HG03571 (cell line): ENCODE measurements around the gene PLXNA4.

Experiments used
- ATAC-seq: cut with Tn5 transposase; IDR thresholded peaks from one replicate; pipeline ENCODE4 v1.9.1; 2021; ENCODE audit not compliant: unreplicated experiment

Gene PLXNA4

DNA sequence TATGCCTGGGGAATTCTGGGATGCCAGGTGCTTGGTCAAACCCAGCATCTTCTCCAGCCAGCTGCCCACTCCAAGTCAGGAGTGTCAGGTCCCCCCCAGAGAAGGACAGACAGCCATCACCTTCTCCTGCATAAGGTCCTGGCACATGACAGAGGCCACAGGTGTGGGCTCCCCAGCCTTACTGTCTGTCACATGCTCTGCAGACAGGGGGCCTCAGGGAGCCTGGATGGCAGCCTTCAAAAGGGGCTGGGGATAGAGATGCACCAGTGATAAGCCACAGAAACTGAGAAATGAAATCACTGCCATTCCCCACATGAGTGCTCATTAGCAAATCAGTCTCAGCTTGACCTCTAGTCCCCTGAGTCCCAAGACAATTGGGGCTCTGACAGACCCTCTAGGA lies 72.9 kb downstream of the PLXNA4 start:
- ATAC-seq = no peak

DNA sequence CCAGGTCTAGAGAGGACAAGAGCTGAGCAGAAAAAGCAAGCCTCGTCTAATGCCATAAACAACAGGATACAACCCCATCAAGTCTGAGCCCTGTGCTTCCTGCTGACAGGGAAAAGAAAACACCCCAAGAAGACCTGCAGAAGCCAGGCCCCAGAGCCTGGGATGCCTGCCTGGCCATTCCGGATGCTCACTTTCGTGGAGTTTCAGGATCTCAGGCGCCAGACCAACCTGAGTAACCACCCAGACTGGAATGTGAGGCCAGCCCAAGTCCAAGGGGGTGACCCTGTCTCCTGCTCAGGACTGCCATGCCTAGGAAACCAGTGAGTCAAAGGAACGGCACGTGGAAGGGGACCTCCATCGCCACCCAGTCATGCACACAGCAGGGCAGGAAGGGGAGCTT lies 74.3 kb downstream of the PLXNA4 start:
- no peak for ATAC-seq

DNA sequence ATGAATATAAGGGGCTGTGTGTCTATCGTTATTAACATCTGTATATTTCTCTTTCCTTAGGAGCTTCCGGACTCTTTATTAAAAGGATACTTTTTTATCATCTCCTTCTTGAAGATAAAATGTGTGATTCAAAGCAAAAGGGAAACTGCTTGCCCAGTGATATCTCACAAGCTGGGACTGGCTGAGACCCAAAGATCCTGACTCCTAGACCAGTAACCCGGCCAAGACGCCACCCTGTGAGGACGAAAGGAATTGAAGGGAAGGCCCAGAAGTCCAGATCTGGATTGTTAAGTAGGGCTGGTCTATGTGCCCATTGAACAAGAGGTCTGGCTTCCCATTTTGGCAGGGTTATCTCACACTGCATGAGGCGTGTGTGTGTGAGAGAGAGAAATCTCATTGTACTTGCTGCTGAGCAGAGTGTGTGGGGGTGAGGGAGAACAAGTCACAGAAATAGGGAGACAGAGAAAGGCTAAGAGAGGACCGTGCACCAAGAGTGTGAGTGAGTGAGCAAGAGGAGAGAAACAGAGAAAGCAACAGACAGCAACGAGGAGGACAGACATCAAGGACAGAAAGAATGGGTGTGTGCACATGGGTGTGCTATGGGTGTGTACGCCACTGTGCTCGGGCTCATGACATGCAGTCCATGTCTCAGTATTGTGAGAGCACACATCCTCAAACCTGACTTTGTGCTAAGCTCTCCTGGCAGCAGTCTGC lies 75.4 kb downstream of the PLXNA4 start:
- no peak for ATAC-seq

DNA sequence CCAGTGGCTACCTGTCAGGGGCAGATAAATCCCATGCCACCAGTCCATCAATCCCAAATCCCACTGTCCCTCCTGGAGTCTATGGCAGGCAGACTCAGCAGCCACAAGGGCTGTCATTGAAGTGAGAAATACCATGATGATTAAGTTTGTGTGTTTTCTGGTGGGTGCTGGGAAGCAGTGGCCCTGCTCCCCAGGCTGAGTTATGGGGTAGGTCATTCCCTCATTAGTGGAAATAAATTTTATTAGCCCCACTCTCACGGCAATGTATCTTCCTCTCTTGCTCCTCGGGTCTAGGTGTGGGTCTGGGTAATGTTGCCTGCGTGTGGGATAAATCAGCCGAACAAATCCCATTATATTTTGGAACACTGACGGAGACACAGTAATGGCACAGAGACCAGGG lies 76.8 kb downstream of the PLXNA4 start:
- ATAC-seq = no peak

DNA sequence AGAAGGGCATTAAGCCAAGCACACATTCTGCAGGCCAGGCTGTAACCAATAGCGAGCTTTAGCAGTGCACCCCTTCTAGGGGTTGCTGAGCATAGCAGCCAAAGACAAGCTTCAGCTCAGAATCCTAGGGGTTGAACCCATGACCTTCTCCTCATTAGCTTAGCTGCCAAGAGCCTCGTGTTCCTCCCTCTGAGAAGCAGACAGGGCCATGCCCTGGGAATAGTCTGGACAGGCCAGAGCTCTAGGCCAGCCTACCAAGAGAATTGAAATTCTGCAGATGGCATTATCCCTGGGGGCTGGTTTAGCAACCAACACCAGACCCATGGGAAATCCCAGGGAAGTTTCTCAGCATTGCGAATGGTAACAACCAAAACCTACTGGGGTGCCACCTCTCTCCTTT lies 77.2 kb downstream of the PLXNA4 start:
- ATAC-seq = no peak

DNA sequence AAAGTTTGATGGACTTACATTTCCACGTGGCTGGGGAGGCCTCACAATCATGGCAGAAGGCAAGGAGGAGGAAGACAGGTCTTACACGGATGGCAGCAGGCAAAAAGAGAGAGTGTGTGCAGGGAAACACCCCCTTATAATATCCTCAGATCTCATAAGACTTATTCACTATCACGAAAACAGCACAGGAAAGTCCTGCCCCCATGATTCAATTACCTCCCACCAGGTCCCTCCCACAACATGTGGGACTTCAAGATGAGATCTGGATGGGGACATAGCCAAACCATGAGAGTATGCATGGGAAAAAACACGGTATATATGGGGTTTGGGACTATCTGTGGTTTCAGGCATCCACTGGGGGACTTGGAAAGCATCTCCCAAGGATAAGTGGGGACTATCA lies 78.0 kb downstream of the PLXNA4 start:
- ATAC-seq = no peak

DNA sequence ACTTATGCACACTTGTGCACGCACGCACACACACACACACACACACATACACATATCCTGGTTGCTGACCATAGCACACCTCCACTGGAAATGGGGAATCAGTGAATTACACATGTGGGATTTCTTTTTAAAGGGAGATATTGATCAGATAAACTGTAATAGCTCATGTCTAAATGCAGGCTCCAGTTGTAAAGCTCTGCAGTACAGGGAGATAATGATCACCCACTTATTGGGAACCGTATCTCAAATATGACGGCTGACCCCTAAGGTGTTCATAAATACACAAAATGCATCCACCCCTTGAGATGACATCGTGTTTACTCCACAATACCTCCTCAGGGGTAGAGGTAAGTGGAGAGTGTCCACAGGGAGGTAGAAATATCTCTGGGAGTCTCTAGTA lies 79.2 kb downstream of the PLXNA4 start:
- ATAC-seq = no peak

DNA sequence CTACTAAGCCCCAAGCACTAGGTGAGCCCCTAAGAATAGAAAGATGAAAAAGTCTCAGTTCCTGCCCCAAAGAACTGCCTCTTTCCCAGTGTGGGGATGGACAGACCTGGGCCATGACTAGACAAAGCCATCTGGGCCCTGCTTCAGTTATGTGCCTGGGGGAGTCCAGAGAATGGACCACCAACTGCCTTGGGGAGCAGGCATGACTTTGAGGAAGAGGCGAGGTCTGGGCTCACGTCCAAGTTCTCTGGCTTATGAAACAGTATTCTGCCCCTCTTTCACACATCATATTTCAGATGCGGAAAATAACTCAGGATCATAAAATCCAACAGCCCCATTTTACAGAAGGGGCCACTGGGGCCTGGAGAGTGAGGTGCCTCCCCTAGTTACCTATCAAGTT lies 80.3 kb downstream of the PLXNA4 start:
- no peak for ATAC-seq

DNA sequence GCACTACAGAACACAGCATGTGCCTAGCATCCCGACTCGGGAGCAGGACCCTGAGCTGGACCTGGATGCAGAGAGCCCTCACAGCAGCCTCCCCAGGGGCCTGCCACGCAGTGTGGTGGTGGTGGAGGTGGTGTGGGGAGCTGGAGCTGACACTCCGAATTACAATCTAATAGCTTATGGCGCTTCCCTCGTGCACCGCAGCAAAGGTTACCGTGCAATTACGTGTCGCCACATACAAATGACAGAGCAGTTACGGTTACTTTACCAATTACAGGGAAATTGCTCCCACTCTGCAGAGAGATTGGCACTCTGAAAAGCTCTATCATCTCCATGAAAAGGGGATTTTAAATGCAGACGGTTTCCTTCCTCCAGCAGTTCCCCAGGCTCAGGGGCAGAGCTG lies 81.8 kb downstream of the PLXNA4 start:
- ATAC-seq = no peak

DNA sequence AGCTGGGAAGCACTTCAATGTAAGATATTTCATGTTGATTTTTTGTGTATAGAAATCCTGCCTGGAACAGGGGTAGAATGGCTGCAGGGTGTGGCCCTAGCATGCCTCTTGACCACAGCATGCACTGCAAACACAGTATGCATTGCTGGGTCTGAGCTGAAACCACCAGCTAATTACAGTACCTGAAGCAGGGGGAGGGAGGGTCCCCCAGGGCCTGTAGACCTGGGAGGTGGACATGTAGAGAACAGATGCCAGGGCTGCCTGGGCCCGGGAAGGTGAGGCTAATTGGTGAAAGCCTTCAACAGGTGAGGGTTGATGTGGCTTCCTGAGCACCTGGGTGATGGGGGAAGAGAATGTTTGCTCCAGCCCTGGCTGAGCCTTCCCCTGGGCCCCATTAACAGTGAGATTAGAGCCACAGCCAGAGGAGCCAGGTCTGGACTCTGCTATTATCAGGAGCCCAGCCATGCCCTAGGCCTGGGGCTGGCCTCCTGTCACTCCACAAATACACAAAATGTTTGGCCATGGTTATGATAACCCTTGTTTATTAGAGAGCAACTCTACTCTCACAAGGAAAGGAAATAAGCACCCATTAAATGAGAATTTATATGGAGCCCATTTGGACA lies 83.3 kb downstream of the PLXNA4 start:
- ATAC-seq = no peak

DNA sequence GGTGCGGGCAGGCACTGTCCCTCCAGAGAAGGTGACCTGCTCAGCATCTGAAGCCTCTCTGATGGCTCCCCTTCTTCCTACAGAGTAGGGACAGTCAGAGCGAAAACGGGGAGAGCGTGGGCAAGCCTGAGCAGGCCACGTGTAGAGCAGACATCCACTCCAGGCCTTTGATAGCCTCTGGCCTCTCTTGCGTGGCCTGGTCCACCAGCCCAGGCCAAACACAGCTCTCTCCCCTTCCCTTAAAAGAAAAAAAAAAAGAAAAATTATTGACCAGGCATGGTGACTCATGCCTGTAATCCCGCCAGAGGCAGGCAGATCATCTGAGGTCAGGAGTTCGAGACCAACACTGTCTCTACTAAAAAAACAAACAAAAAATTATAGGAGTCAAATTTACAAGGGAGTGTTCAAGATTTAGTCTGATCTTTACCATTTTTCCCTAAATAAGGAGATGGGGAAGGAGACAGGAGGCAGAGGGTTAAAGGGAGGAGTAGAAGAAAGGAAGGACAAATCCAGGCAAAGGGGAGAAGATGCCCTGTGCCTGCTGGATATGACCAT lies 84.8 kb downstream of the PLXNA4 start:
- no peak for ATAC-seq

DNA sequence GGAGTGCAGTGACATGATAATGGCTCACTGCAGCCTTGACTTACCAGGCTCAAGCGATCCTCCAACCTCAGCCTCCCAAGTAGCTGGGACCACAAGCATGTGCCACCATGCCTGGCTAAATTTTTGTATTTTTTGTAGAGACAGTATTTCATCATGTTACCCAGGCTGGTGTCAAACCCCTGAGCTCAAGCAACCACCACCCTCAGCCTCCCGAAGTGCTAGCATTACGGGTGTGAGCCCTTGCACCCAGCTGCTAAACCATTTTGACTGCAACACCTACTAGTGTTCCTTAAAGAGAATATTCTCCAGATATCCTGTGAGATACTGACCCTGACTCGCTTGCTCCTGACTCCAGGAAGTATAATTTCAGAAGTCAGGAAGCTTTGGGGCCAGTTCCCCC lies 85.8 kb downstream of the PLXNA4 start:
- no peak for ATAC-seq

DNA sequence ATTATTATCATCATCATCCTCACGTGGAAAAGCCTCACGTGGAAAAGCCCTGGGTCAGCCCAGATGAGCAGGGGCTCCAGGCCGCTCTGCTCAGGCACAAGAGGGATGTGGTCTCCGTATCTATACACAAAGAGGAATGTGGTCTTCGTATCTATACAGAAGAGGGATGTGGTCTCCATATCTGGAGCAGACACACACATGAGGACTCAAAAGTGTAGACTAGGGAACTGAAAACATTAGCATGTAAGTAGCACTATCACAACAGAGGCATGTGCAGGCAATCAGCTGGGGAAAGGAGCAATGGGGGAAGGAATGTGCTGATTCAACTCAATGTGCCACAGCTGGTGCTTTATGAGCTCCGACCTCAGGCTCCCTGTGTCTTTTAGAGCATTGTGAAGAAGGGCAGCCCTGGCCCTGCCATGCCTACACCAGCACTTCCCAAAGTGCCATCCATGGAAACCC lies 86.5 kb downstream of the PLXNA4 start:
- ATAC-seq = no peak

DNA sequence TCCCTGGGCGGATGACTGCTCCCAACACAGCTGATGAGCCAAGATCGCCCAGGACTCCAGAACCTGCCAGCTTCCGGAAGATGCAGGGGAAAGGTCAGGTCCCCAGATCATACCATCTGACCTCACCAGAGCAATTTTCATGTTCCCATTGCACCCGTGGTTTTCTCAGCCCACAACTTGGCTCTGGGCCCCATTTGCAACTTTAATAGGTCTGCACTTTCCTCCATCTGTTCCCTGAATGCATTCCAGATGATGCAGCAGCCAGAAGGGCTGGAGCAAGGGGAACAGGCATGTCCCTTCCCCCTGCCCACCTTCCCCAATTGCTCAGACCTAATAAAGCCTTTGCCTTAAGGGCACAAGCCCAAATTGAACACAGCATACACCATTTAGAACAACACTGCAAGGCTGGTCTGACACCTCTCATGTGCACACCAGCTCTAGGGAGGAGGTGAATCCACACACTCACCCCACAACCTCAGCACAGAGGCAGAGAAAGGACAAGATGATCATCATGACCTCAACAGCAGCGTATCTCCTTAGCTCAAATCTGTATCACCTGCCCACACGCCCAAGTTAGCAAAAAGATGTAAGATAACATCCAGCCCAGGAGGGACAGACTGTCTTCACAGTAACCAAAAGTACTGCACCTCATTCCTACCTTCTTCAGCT lies 87.5 kb downstream of the PLXNA4 start:
- ATAC-seq = no peak

DNA sequence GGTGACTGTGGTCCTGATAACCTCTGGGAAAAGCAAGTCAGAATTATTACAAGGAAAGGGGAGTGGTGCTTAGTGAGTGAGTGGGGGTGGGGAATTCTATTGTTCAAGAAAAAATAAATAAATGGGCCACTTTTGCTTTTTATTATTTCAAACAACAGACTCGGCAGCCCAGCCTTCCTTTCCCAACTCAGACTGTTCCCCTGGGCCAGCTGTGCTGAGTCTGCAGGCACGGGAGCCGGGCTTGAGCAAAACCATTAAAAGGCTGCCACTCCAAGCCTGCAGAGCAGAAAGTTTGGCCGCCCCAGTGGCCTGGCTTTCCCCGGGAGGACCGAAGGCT lies 90.0 kb downstream of the PLXNA4 start:
- no peak for ATAC-seq

DNA sequence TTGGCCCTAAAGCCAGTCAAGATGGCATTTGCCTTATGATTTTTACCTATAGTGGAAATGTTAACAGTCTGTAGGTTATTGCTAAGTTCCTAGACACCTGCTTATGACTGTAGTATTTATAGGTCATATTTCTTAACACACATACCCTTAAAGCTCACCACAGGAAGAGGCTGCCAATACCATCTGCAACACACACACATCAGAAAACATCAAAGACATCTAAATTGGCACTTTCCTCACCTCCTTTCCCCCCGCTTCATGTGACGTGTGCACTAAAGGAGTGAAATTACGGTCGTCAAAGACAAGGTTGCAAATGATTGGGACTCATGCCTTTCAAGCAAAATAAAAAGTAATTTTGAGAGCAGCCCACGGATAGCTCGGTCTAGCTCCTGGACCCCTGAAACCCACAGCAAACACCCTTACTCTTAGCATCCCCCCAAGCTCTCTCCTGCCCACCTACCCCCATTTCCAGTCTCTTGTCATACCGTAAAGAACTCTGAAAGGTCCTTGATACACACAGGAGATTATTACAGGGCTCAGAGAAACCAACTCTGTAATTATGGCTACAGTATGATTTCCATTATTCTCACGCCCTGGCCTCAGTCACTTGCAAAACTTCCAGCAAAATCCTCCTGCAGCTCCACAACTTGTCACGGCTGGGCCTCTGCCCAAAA lies 90.5 kb downstream of the PLXNA4 start:
- ATAC-seq = no peak

DNA sequence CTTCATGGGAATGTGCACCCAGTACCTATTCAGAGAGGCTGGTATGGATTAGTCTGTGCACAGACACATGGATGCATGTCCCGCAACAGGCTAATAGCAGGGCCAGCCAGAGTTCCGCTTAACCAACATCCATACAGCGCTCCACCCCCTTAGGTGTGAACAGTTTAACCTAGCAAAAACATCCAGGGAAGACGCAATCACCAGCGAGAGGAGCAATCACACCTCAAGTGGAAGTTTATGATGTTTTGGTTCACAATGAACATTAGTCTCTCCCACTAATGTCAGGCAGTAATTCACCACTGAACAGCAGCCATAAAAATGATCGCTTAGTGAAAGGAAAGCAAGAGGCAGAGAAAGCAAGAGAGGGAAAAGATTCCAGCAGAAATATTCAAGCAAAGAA lies 91.1 kb downstream of the PLXNA4 start:
- no peak for ATAC-seq

DNA sequence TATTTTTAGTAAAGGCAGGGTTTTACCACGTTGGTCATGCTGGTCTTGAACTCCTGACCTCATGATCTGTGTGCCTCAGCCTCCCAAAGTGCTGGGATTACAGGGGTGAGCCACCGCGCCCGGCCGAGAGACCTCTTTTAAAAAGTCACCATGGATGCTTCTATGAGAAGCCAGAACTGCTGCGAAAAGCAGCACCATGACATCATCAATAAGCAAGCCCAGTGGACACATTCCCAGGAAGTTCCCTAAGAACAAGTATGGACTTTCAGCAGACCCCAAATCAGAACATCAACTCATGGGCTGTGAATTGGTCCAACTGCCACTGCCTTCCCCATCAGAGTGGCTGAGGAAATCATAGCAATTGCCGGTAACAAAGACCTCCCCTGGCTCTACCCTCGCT lies 93.4 kb downstream of the PLXNA4 start:
- no peak for ATAC-seq

DNA sequence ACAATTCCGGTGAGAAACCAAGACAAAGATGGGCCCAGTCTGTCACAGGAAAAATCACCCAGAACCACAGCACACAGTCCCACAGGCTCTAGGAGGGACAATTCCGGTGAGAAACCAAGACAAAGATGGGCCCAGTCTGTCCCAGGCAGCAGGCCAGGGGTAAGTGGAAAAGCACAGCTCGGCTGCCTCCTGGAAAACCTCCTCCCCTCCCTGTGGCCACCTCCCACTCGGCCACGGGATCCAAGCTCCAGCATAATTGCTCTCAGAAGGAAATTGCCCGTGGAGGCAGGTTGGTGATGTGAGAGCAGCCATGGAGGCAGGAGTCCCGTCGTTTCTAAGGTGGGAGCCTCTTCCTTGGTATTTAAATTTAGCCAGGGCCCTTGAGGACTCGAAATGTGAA lies 95.7 kb downstream of the PLXNA4 start:
- ATAC-seq = no peak

DNA sequence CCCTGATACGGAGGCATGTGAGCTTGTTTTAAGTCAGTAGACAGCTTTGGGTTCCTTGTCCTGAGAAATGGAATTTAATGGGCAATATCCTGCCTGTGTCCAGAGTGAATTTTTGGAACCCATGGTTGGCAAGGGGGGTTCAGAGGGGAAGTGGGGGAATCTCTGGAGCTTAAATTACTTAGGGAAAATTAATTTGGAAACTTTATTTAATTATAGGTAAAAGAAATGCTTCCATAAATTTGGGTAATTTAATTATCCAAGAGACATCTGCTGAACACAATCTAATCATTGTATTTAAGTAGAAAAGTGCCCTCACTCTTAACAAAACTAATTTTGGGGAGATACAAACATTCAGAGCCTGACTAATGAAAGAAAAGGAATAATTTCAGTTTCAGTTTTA lies 99.7 kb downstream of the PLXNA4 start:
- no peak for ATAC-seq

DNA sequence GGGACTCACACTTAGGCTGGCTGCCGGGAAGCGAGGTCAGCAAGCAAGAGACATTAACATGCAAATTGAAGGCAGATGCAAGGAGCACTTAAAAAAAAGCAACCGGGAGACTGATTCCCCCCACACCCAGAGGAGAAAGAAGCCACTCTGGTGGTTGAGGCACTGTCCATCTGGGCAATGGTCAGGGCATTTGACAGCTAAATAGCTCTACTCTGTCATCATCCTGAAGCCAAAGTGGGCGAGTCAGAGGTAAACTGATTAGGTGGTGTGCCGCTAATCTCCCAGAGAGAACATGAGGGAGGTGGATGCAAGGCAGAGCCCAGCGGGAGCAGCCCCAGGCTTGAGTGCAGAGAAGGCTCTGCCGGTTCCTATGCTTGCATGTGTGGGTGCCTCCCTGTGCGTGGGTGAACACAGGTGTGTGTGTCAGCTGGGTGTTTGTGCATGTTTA lies 100.6 kb downstream of the PLXNA4 start:
- no peak for ATAC-seq
